ENCODE measurements around the gene ZSCAN5B.

ZSCAN5B gene

DNA sequence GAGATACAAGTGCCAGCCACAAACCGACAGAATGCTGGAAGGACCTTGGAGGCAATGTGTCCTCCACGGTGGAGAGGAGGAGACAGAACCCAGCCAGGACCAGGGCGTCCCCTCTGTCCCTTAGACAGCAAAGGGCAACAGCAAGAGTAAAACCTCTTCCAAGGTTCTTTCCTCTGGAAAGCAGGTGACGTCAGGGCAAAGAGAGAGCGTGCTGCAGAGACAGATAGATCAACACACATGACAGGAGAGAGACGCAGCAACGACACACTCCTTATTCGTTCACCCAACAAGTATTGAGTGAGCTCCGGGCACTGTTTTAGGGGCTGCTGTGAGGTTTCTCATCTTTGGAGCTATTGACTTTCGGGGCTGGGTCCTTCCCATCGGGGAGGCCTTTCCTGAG lies 23.0 kb downstream of the ZSCAN5B start:
- ChIA-PET POLR2A (no interaction called here), CTCF (interaction anchor here (1.3 to 2.2 kb wide), 4 partner anchors 14 to 95 kb away, joined by 3 to 8 read pairs (median 6); no protein-coding TSS in a partner anchor)
- no peak for DNase-seq (ENCODE audit: extremely low spot score)
- TF ChIP-seq, protein P1, sequence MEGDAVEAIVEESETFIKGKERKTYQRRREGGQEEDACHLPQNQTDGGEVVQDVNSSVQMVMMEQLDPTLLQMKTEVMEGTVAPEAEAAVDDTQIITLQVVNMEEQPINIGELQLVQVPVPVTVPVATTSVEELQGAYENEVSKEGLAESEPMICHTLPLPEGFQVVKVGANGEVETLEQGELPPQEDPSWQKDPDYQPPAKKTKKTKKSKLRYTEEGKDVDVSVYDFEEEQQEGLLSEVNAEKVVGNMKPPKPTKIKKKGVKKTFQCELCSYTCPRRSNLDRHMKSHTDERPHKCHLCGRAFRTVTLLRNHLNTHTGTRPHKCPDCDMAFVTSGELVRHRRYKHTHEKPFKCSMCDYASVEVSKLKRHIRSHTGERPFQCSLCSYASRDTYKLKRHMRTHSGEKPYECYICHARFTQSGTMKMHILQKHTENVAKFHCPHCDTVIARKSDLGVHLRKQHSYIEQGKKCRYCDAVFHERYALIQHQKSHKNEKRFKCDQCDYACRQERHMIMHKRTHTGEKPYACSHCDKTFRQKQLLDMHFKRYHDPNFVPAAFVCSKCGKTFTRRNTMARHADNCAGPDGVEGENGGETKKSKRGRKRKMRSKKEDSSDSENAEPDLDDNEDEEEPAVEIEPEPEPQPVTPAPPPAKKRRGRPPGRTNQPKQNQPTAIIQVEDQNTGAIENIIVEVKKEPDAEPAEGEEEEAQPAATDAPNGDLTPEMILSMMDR (IDR thresholded peaks at IDR 0.05; ENCODE audit: control extremely low read depth, extremely low read depth, low read depth, missing control alignments), result no peak

DNA sequence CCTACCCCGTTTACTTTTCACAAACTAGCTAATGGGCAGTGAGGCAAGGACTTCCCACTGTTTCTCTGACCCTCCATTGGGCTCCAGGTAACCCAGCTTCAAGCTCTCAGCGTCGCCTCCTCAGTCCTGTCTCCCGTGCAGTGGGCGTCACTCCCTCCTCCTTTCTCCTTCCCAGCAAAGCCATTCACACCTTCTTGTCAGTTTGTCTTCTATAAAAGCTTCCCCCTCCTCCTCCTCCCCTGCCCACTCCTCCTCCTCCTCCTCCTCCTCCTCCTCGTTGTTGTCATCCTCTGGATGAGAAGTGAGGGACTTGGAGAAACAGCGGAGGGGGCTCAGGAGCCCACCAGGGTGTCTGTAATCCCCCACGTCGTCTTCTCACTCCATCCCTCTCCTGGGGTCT lies 23.5 kb downstream of the ZSCAN5B start:
- DNase-seq (ENCODE audit: extremely low spot score), result no peak
- ChIA-PET CTCF (interaction anchor here (1.3 to 2.2 kb wide), 4 partner anchors 13 to 95 kb away, joined by 3 to 8 read pairs (median 6); no protein-coding TSS in a partner anchor), POLR2A (no interaction called here)
- TF ChIP-seq, protein P1 (IDR thresholded peaks at IDR 0.05; ENCODE audit: control extremely low read depth, extremely low read depth, low read depth, missing control alignments), result no peak

DNA sequence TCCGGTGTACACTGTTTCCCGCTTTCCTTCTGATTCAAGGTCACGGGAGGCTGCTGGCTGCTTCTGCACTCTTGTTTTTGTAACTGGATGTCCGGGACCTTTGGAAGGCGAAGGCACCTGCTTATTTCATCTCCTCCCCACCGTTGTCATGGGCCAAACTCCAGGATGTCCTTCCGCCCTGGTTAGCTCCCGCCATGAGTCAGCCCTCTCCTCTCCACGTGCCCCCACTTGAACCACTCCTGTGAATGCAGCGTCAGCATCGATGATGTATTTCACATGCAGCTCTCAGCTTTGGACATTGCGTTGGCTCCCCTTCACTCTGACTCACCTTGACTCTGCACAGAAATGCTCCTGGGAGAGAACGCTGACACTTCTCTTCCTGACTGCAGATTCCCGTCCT lies 27.3 kb downstream of the ZSCAN5B start:
- POLR2A ChIA-PET, result no interaction called here
- CTCF ChIA-PET, result interaction anchor here (2.0 kb wide), 1 partner anchor 65 kb away, joined by 7 read pairs; no protein-coding TSS in a partner anchor
- no peak for DNase-seq (ENCODE audit: extremely low spot score)
- TF ChIP-seq, protein P1 (IDR thresholded peaks at IDR 0.05; ENCODE audit: control extremely low read depth, extremely low read depth, low read depth, missing control alignments), result no peak

DNA sequence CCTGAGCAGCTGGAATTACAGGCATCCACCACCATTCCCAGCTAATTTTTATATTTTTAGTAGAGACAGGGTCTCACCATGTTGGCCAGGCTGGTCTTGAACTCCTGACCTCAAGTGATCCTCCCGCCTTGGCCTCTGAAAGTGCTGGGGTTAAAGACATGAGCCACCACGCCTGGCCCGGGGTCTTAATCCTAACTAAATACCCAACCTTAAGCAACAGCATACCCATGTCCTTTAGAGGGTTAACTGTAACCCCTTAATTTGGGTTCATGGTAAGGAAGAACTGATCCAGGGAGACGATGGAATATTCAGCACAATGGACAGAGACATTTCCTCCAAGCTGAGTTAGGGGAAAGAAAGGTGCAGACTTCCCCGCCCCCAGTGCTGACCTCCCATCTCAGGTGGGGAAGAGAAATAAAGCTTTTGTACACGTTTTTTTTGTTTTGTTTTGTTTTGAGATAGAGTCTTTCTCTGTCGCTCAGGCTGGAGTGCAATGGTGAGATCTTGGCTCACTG lies 30.5 kb downstream of the ZSCAN5B start:
- TF ChIP-seq, protein P1 (IDR thresholded peaks at IDR 0.05; ENCODE audit: control extremely low read depth, extremely low read depth, low read depth, missing control alignments), result no peak
- ChIA-PET CTCF (interaction anchor here (0.7 to 0.9 kb wide), 2 partner anchors 8 to 86 kb away, joined by 3 read pairs; no protein-coding TSS in a partner anchor), POLR2A (no interaction called here)
- DNase-seq (ENCODE audit: extremely low spot score), result no peak

DNA sequence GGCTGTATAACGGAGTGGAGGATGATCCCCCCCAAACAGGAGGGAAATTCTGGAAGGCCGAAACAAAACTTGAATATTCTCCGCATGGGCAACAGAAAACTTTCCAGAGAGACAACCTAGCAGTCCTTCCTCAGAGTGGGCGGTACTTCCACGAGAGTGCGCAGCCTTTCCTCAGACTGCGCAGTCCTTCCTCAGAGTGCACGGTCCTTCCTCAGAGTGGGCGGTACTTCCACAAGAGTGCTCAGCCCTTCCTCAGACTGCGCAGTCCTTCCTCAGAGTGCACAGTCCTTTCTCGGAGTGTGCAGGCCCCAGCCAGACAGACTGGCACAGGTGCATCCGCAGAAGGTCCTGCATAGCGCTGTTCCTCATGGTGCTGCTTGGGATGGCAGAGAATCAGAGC lies 34.5 kb downstream of the ZSCAN5B start:
- DNase-seq (ENCODE audit: extremely low spot score), result no peak
- CTCF ChIA-PET, result interaction anchor here (1.7 kb wide), 2 partner anchors 9 to 82 kb away, joined by 3 to 5 read pairs; no protein-coding TSS in a partner anchor
- TF ChIP-seq, protein P1 (IDR thresholded peaks at IDR 0.05; ENCODE audit: control extremely low read depth, extremely low read depth, low read depth, missing control alignments), result no peak
- POLR2A ChIA-PET, result no interaction called here

DNA sequence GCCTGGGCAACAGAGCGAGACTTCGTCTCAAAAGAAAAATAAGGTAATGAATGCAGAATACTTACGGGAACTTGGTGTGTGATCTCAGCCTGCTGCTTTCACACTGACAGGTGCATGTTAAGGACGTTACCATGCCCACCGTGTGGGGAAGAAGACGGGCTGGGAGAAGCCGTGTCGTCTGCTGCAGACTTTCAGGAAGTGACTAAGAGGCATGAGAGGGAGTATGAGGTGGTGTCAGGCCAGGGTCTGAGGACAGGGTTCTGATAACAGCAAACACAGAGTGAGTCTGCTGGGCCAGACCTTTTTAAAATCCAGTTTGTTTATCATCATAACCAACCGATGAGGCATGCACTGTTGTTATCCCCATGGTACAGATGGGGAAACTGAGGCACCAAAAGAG lies 35.3 kb downstream of the ZSCAN5B start:
- ChIA-PET POLR2A (no interaction called here), CTCF (interaction anchor here (1.4 to 1.7 kb wide), 3 partner anchors 9 to 174 kb away, joined by 3 read pairs; no protein-coding TSS in a partner anchor)
- DNase-seq (ENCODE audit: extremely low spot score), result no peak
- TF ChIP-seq, protein P1 (IDR thresholded peaks at IDR 0.05; ENCODE audit: control extremely low read depth, extremely low read depth, low read depth, missing control alignments), result no peak
